Measurements from ENCODE around the gene STK32C.

The STK32C gene

DNA sequence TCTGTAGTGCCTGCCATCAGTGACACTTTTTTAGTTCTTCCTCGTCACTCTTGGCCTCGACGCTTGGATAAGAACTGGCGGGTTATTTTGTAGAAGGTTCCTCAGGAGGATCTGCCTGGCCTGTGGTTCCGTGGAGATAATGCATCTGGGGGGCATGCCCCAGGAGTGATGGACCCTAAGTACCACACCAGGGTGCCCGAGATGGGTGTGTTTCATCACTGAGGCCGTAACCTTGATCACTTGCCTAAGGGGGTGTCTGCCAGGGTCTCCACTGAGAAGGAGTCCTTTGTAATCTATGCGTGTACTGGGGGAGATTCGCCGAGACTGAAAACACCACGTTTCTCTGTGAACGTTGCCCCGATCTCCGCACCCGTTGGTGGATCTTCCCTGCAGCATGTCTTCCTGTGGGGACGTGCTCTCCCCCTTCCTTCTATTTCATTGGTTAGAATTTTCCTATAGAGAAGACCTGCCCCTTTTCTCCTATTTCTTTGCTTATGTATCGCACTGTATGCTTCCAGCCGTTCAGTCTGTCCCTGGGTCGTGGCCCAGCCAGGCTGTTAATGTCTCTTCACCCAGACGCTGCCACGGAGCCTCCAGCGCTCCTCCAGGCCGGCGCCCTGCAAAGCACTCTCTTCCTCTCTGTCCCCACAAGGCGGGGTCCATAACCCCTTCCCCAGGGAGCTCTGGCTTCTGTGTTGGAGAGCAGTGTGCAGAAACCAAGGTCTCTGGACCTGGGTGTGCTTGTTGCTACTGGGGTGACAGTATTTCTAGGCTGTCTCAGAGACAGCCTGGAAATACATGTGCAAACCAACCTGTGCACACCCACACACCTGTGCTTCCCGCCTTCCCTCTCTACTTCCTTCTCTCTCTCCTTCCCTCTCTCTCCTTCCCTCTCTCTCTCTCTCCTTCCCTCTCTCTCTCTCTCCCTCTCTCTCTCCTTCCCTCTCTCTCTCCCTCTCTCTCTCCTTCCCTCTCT lies 135.4 kb downstream of the STK32C start:
- no peak for ATAC-seq
- TF ChIP-seq ZFP30 (CRISPR knock-in tag; IDR thresholded peaks at IDR 0.05): no peak
- no peak for TF ChIP-seq ARNTL (CRISPR knock-in tag; IDR thresholded peaks at IDR 0.05; ENCODE audit: borderline replicate concordance, low read depth)
- TF ChIP-seq, protein P1, sequence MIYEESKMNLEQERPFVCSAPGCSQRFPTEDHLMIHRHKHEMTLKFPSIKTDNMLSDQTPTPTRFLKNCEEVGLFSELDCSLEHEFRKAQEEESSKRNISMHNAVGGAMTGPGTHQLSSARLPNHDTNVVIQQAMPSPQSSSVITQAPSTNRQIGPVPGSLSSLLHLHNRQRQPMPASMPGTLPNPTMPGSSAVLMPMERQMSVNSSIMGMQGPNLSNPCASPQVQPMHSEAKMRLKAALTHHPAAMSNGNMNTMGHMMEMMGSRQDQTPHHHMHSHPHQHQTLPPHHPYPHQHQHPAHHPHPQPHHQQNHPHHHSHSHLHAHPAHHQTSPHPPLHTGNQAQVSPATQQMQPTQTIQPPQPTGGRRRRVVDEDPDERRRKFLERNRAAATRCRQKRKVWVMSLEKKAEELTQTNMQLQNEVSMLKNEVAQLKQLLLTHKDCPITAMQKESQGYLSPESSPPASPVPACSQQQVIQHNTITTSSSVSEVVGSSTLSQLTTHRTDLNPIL (CRISPR knock-in tag; IDR thresholded peaks at IDR 0.05; ENCODE audit: low read depth): no peak
- TF ChIP-seq TOX (CRISPR knock-in tag; IDR thresholded peaks at IDR 0.05; ENCODE audit: borderline replicate concordance): no peak
- TF ChIP-seq RARB (CRISPR knock-in tag; IDR thresholded peaks at IDR 0.05): no peak
- TF ChIP-seq ISL1 (CRISPR knock-in tag; IDR thresholded peaks at IDR 0.05): no peak
- no peak for TF ChIP-seq ZC3H10 (CRISPR knock-in tag; IDR thresholded peaks at IDR 0.05)
- no peak for TF ChIP-seq TCF4 (CRISPR knock-in tag; IDR thresholded peaks at IDR 0.05; ENCODE audit: borderline replicate concordance)
- TF ChIP-seq, protein P2, sequence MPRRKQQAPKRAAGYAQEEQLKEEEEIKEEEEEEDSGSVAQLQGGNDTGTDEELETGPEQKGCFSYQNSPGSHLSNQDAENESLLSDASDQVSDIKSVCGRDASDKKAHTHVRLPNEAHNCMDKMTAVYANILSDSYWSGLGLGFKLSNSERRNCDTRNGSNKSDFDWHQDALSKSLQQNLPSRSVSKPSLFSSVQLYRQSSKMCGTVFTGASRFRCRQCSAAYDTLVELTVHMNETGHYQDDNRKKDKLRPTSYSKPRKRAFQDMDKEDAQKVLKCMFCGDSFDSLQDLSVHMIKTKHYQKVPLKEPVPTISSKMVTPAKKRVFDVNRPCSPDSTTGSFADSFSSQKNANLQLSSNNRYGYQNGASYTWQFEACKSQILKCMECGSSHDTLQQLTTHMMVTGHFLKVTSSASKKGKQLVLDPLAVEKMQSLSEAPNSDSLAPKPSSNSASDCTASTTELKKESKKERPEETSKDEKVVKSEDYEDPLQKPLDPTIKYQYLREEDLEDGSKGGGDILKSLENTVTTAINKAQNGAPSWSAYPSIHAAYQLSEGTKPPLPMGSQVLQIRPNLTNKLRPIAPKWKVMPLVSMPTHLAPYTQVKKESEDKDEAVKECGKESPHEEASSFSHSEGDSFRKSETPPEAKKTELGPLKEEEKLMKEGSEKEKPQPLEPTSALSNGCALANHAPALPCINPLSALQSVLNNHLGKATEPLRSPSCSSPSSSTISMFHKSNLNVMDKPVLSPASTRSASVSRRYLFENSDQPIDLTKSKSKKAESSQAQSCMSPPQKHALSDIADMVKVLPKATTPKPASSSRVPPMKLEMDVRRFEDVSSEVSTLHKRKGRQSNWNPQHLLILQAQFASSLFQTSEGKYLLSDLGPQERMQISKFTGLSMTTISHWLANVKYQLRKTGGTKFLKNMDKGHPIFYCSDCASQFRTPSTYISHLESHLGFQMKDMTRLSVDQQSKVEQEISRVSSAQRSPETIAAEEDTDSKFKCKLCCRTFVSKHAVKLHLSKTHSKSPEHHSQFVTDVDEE (CRISPR knock-in tag; IDR thresholded peaks at IDR 0.05): no peak
- TF ChIP-seq, protein P3, sequence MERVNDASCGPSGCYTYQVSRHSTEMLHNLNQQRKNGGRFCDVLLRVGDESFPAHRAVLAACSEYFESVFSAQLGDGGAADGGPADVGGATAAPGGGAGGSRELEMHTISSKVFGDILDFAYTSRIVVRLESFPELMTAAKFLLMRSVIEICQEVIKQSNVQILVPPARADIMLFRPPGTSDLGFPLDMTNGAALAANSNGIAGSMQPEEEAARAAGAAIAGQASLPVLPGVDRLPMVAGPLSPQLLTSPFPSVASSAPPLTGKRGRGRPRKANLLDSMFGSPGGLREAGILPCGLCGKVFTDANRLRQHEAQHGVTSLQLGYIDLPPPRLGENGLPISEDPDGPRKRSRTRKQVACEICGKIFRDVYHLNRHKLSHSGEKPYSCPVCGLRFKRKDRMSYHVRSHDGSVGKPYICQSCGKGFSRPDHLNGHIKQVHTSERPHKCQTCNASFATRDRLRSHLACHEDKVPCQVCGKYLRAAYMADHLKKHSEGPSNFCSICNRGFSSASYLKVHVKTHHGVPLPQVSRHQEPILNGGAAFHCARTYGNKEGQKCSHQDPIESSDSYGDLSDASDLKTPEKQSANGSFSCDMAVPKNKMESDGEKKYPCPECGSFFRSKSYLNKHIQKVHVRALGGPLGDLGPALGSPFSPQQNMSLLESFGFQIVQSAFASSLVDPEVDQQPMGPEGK (CRISPR knock-in tag; IDR thresholded peaks at IDR 0.05; ENCODE audit: borderline replicate concordance): no peak
- TF ChIP-seq ESRRG (CRISPR knock-in tag; IDR thresholded peaks at IDR 0.05): no peak

DNA sequence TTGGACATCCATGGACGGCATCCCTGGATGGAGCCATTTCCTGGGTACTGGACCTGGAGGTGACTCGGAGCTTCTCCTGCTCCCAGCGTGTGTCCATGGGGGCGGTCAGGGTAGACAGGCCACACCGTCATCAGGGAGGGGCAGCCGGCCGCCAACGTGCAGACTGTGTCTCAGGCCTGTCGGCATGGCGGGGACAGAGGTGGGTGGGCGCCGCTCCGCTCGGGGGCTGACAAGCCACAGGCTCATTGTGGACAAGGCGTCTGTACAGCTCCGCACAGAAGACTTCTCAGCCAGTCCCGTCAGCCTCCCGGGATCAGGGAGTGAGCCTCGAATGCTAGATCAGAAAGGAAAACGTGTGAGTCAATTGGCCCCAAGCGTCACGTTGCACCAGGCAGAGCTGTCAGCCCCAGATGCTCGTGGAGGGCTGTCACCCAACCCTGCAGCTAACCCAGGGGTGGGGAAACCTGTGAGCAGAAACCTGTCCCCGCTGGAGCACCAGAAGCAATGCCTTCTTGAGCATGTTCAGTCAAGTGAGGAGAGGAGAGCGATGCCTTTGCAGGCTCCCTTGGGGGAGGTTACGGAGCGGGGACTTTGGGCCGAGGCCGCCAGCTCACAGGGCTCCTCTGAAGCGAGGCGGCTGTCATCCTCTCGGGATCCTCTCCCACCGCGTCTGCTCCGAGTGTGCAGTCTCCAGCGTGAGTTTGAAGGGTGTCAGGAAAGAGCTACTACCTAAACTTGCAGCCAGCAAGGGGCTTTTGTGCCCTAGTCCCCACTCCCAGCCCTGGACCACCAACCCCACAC lies 137.0 kb downstream of the STK32C start:
- TF ChIP-seq, protein P1 (CRISPR knock-in tag; IDR thresholded peaks at IDR 0.05; ENCODE audit: low read depth): no peak
- ATAC-seq: no peak

DNA sequence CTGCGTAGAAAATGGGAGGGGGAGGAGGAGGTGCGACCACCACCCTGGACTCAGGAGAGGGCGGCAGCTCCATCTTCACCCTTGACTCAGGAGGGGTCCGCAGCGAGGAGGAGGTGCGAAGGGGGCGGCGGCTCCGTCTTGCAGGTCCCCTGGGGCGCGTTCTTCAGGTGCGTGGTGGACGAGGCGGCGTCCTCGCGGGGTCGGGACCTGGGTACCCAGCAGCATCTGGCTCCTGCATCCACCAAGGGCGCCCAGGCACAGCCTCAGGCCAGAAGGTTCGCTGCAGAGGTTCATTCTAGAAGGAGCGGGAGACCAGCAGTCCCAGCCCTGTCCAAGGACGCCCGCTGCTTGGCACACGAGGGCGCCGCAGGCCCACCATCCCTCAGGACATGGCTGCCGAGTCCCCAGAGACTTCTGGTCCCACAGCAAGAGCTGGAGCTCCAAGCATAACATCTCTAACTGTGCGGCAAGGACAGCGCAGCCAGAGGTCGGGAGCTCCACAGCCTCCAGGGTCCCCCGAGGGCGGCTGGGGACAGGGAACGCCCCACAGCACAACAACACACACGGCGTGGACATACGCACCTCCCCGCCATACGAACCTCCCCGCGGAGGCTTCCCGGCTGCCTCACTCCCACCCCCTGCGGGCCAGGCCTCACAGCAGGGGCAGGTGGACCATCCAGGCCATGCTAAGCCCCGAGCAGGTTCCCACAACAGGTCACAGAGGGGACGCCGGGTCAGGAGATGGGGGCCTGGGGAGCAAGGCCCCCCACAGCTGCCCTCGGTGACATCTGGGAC lies 137.8 kb downstream of the STK32C start:
- ATAC-seq: no peak
- no peak for TF ChIP-seq SNAI2 (CRISPR knock-in tag; IDR thresholded peaks at IDR 0.05)
- no peak for TF ChIP-seq ZFP3 (CRISPR knock-in tag; IDR thresholded peaks at IDR 0.05)
- TF ChIP-seq, protein P2 (CRISPR knock-in tag; IDR thresholded peaks at IDR 0.05): no peak
- no peak for TF ChIP-seq ZFP30 (CRISPR knock-in tag; IDR thresholded peaks at IDR 0.05)
- TF ChIP-seq BACH2 (CRISPR knock-in tag; IDR thresholded peaks at IDR 0.05; ENCODE audit: borderline replicate concordance): no peak
- no peak for TF ChIP-seq CSDC2 (CRISPR knock-in tag; IDR thresholded peaks at IDR 0.05)
- TF ChIP-seq GLIS3 (CRISPR knock-in tag; IDR thresholded peaks at IDR 0.05): no peak
- TF ChIP-seq RARB (CRISPR knock-in tag; IDR thresholded peaks at IDR 0.05): no peak
- TF ChIP-seq, protein P1 (CRISPR knock-in tag; IDR thresholded peaks at IDR 0.05; ENCODE audit: low read depth): no peak
- TF ChIP-seq ARNTL (CRISPR knock-in tag; IDR thresholded peaks at IDR 0.05; ENCODE audit: borderline replicate concordance, low read depth): no peak
- TF ChIP-seq PPARA (CRISPR knock-in tag; IDR thresholded peaks at IDR 0.05; ENCODE audit: borderline replicate concordance): no peak
- TF ChIP-seq ZC3H10 (CRISPR knock-in tag; IDR thresholded peaks at IDR 0.05): no peak
- TF ChIP-seq TCF4 (CRISPR knock-in tag; IDR thresholded peaks at IDR 0.05; ENCODE audit: borderline replicate concordance): no peak
- no peak for TF ChIP-seq ZNF565 (CRISPR knock-in tag; conservative IDR thresholded peaks at IDR 0.05; ENCODE audit: low read depth)
- TF ChIP-seq, protein P4, sequence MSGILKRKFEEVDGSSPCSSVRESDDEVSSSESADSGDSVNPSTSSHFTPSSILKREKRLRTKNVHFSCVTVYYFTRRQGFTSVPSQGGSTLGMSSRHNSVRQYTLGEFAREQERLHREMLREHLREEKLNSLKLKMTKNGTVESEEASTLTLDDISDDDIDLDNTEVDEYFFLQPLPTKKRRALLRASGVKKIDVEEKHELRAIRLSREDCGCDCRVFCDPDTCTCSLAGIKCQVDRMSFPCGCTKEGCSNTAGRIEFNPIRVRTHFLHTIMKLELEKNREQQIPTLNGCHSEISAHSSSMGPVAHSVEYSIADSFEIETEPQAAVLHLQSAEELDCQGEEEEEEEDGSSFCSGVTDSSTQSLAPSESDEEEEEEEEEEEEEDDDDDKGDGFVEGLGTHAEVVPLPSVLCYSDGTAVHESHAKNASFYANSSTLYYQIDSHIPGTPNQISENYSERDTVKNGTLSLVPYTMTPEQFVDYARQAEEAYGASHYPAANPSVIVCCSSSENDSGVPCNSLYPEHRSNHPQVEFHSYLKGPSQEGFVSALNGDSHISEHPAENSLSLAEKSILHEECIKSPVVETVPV (CRISPR knock-in tag; IDR thresholded peaks at IDR 0.05): no peak

Data from SK-N-SH treated with all-trans-retinoic acid at 6 μM for 48 hours (cell line).